Measurements from ENCODE around the gene ZNF687. TPM values are rescaled to one million over a fixed set of nuclear protein-coding genes. Genes with fewer than 3 reads are reported as not detected.

Gene ZNF687
- total RNA-seq (2021; ENCODE audit: unreplicated experiment) (34.3 TPM), Bru-seq, nascent RNA (percentile 78 among the genes with signal in this experiment), BruChase-seq, experiment 1, labeled RNA remaining after a 6-hour chase (percentile 82 among the genes with signal in this experiment), BruChase-seq, experiment 2, labeled RNA remaining after a 2-hour chase (percentile 91 among the genes with signal in this experiment)
- polyA plus RNA-seq (2012), result 26.5 and 28.9 TPM in 2 replicates
- long read RNA-seq, partial matches to known transcripts, result 9 of 14 reads
- long read RNA-seq, other reads (novel, unspliced or antisense), result 5 of 14 reads

- peak within 1 kb of the TSS; percentile 59 to 79 for H3K4me3 ChIP-seq (replicated peaks in 1 of 2; ENCODE audit: low read depth in 1 of 2, low read length in 2 of 2)
- H3K36me3 ChIP-seq (ENCODE audit: control insufficient read depth in 1 of 2, insufficient read depth in 2 of 2, low read length in 2 of 2), result peaks cover 5 to 8% of the 10 kb centered on the region in 2 experiments; a peak in 3 of 4 replicates
- H3K9ac ChIP-seq (ENCODE audit: low read length), result peak within 1 kb of the TSS; percentile 90
- TF ChIP-seq POLR2AphosphoS5 (IDR thresholded peaks at IDR 0.05; ENCODE audit: low read depth, low read length) (peak; percentile 66), SP1 (IDR thresholded peaks at IDR 0.05; ENCODE audit: low read depth) (no peak), YY1 (IDR thresholded peaks at IDR 0.05; ENCODE audit: extremely low read depth, insufficient replicate concordance, low read depth, low read length) (peak; percentile 10), ZNF274 (IDR thresholded peaks at IDR 0.05; ENCODE audit: low read depth, low read length) (no peak), ZFX (IDR thresholded peaks at IDR 0.05) (peak; percentile 85), POLR2A (IDR thresholded peaks at IDR 0.05; ENCODE audit: borderline replicate concordance, extremely low read depth, insufficient read depth, insufficient read length) (peak; percentile 32)
- peaks cover 11 to 25% of the 10 kb centered on the region in 2 experiments for H3K4me1 ChIP-seq (ENCODE audit: control insufficient read depth in 1 of 2, insufficient read depth in 2 of 2, low read length in 2 of 2)
- H3K9me3 ChIP-seq (ENCODE audit: control insufficient read depth in 1 of 2, insufficient read depth in 1 of 2, low read depth in 1 of 2, low read length in 2 of 2), result no peaks in the 10 kb centered on the region
- no peaks in the 10 kb centered on the region for H3K27me3 ChIP-seq (ENCODE audit: insufficient read depth, low read length)
- ATAC-seq, result peak; percentile 92
- ChIA-PET POLR2A (interaction anchor here (0.7 to 2.1 kb wide), 18 partner anchors 10 to 481 kb away, joined by 3 to 9 read pairs (median 4); partner anchors contain the start of genes MRPL9, PI4KB, PSMD4 and VPS72), CTCF (interaction anchor here (0.9 to 2.0 kb wide), 8 partner anchors 19 to 257 kb away, joined by 3 to 9 read pairs (median 4); no protein-coding TSS in a partner anchor), RAD21 (ENCODE audit: low non-redundant PET in 1 of 2, low total read pairs in 2 of 2, uncharacterized antibody in 2 of 2, unreplicated experiment in 2 of 2) (interaction anchor here in 1 of 2 experiments (1.0 to 1.3 kb wide), 4 partner anchors 19 to 452 kb away, joined by 3 to 6 read pairs (median 4); no protein-coding TSS in a partner anchor)
- DNase-seq (ENCODE audit: low read depth, low spot score), result peak; percentile 100
- no peaks in the 10 kb centered on the region for H4K20me1 ChIP-seq (ENCODE audit: insufficient read depth)
- peak within 1 kb of the TSS; percentile 92 for H3K27ac ChIP-seq (ENCODE audit: low read depth, low read length)
- H2AFZ ChIP-seq (ENCODE audit: low read depth, low read length, poor library complexity, severe bottlenecking), result peak within 1 kb of the TSS; percentile 97
- intact Hi-C loops (cut with micrococcal nuclease), result loop anchor here (1.0 to 2.0 kb wide), 2 partner anchors 85 to 116 kb away; no protein-coding TSS in a partner anchor
- H3K4me2 ChIP-seq (ENCODE audit: low read length), result peak within 1 kb of the TSS; percentile 97
- H3K9me2 ChIP-seq (ENCODE audit: insufficient read depth), result no peaks in the 10 kb centered on the region
- no TSS peak for BruUV-seq (replicated peaks)
- peaks cover 22% of the 10 kb centered on the region for H3K79me2 ChIP-seq (ENCODE audit: insufficient read depth, low read length)
Measured at GRCh38 chr1:151281969-151282882, at the start of gene ZNF687. Gene ZNF687 (plus strand): TSS chr1:151282299. CDS start chr1:151286292, 3,993 bp downstream.

Data from HCT116 (cell line).